B cell (primary cell): Measurements from ENCODE around the gene EPN1.

Experiments
- CTCF ChIP-seq: fragments of 200-600 bp; IDR thresholded peaks from one replicate; pipeline ENCODE4 v1.8.0; 2022; ENCODE audit warnings: antibody characterized with exemption, mild to moderate bottlenecking
- EZH2 ChIP-seq: IDR thresholded peaks from 2 replicates; pipeline ENCODE4 v1.6.1; 2012; ENCODE audit warnings: borderline replicate concordance, low read depth, mild to moderate bottlenecking, moderate library complexity, low read length; ENCODE audit not compliant: insufficient read depth, poor library complexity, severe bottlenecking

GRCh38 chr19:55676889-55677505, 2.0 kb downstream of the EPN1 start:
- TF ChIP-seq CTCF (no peak), EZH2 (no peak)
